ENCODE measurements around the gene PRRG1.

The PRRG1 gene

GRCh38 chrX:37476571-37477170 lies 127.5 kb downstream of the PRRG1 start:
- TF ChIP-seq EGR1 (IDR thresholded peaks at IDR 0.05) (no peak), TAF1 (IDR thresholded peaks at IDR 0.05; ENCODE audit: low read depth) (no peak), NFIC (IDR thresholded peaks at IDR 0.05) (no peak), MAX (IDR thresholded peaks at IDR 0.05) (no peak), REST (IDR thresholded peaks at IDR 0.05; ENCODE audit: low read depth) (no peak), CEBPB (IDR thresholded peaks at IDR 0.05) (no peak), ZBTB7A (IDR thresholded peaks at IDR 0.05; ENCODE audit: low read depth) (no peak), YY1 (IDR thresholded peaks at IDR 0.05; ENCODE audit: low read depth) (no peak), RAD21 (IDR thresholded peaks at IDR 0.05; ENCODE audit: low read depth) (no peak), CREB1 (IDR thresholded peaks at IDR 0.05; ENCODE audit: low read depth) (no peak), FOXM1 (IDR thresholded peaks at IDR 0.05; ENCODE audit: borderline replicate concordance, low read depth) (no peak), TCF12 (IDR thresholded peaks at IDR 0.05; ENCODE audit: low read depth) (no peak), USF1 (IDR thresholded peaks at IDR 0.05) (no peak), TEAD4 (IDR thresholded peaks at IDR 0.05) (no peak), EP300 (IDR thresholded peaks at IDR 0.05; ENCODE audit: borderline replicate concordance) (no peak)

- no peak for TF ChIP-seq NFIC (IDR thresholded peaks at IDR 0.05)
- no peak for TF ChIP-seq REST (IDR thresholded peaks at IDR 0.05; ENCODE audit: low read depth)
- no peak for TF ChIP-seq FOXM1 (IDR thresholded peaks at IDR 0.05; ENCODE audit: borderline replicate concordance, low read depth)
- no peak for TF ChIP-seq EGR1 (IDR thresholded peaks at IDR 0.05)
- TF ChIP-seq CEBPB (IDR thresholded peaks at IDR 0.05) = no peak
- no peak for TF ChIP-seq MAX (IDR thresholded peaks at IDR 0.05)
- no peak for TF ChIP-seq EP300 (IDR thresholded peaks at IDR 0.05; ENCODE audit: borderline replicate concordance)
- TF ChIP-seq TEAD4 (IDR thresholded peaks at IDR 0.05) = no peak
- no peak for TF ChIP-seq CREB1 (IDR thresholded peaks at IDR 0.05; ENCODE audit: low read depth)
- no peak for TF ChIP-seq ZBTB7A (IDR thresholded peaks at IDR 0.05; ENCODE audit: low read depth)
- no peak for TF ChIP-seq USF1 (IDR thresholded peaks at IDR 0.05)
These were observed 136.3 kb downstream of the PRRG1 start for GRCh38 chrX:37485429-37485828.

- TF ChIP-seq EP300 (IDR thresholded peaks at IDR 0.05; ENCODE audit: borderline replicate concordance) (no peak), CEBPB (IDR thresholded peaks at IDR 0.05) (no peak), TAF1 (IDR thresholded peaks at IDR 0.05; ENCODE audit: low read depth) (no peak)
These were observed 138.1 kb downstream of the PRRG1 start for GRCh38 chrX:37487271-37487670.

GRCh38 chrX:37488323-37488722 lies 139.2 kb downstream of the PRRG1 start:
- TF ChIP-seq YY1 (IDR thresholded peaks at IDR 0.05; ENCODE audit: low read depth) (no peak), NFIC (IDR thresholded peaks at IDR 0.05) (no peak), MAX (IDR thresholded peaks at IDR 0.05) (no peak), USF1 (IDR thresholded peaks at IDR 0.05) (no peak), REST (IDR thresholded peaks at IDR 0.05; ENCODE audit: low read depth) (no peak), TEAD4 (IDR thresholded peaks at IDR 0.05) (no peak), ZBTB7A (IDR thresholded peaks at IDR 0.05; ENCODE audit: low read depth) (no peak), FOXM1 (IDR thresholded peaks at IDR 0.05; ENCODE audit: borderline replicate concordance, low read depth) (no peak), EP300 (IDR thresholded peaks at IDR 0.05; ENCODE audit: borderline replicate concordance) (no peak), TCF12 (IDR thresholded peaks at IDR 0.05; ENCODE audit: low read depth) (no peak), RAD21 (IDR thresholded peaks at IDR 0.05; ENCODE audit: low read depth) (no peak), EGR1 (IDR thresholded peaks at IDR 0.05) (no peak), CREB1 (IDR thresholded peaks at IDR 0.05; ENCODE audit: low read depth) (no peak), TAF1 (IDR thresholded peaks at IDR 0.05; ENCODE audit: low read depth) (no peak), CEBPB (IDR thresholded peaks at IDR 0.05) (no peak)
